Measurements from ENCODE around the gene ZDBF2. TPM values are rescaled to one million over a fixed set of nuclear protein-coding genes. Genes with fewer than 3 reads are reported as not detected.

ZDBF2 gene
- total and polyA plus RNA-seq, 2 donors (not counting 1 experiment from before 2014, with no cell fraction given) = 1.8 to 16.5 TPM

DNA sequence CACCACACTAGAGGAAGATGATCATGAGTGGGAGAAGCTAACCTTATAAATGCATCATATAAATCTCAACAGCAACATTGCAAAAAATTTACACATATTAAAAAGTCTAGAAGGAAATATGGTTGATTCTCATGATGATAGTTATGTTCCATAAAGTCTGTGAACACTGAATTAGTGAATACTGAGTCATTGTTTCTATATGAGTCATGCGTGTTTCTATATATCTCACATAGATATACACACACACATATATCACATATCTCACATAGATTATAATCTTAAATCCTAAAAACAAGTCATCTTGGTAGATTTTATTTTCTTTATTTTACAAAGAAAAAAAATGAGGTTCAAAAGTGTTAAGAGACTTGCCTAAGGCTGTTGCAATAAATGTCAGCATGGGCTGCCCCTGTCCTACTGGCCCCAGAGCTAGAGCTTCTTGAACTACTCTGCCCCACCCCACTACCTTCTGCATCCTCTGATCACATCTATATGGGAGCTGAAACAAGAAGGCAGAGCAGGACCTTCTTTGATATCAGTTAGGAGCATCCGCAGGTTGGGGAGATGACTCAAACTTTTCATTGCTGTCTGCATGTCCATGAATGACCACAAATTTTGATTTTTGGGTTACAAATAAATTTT lies 87.1 kb downstream of the ZDBF2 start:
- Histone ChIP-seq H3K36me3 (replicated peaks in 1 of 2; ENCODE audit: control extremely low read depth in 1 of 2, control insufficient read depth in 1 of 2, extremely low read depth in 1 of 2, insufficient read depth in 2 of 2, low read length in 1 of 2) (no peaks in the 10 kb centered on the region), H3K9ac (ENCODE audit: low read length) (no peak overlapping the region), H3K9me3 (ENCODE audit: control extremely low read depth in 1 of 3, control insufficient read depth in 2 of 3, insufficient read depth in 1 of 3, low read length in 2 of 3) (peaks cover 0 to 4% (median 0%) of the 10 kb centered on the region in 3 donors), H3K4me2 (replicated peaks; ENCODE audit: low read depth, low read length, poor library complexity, severe bottlenecking) (no peak overlapping the region), H4K20me1 (ENCODE audit: control insufficient read depth, insufficient read depth, low read length, poor library complexity, severe bottlenecking) (no peaks in the 10 kb centered on the region), H3K4me1 (ENCODE audit: control insufficient read depth in 2 of 2, insufficient read depth in 2 of 2, low read length in 2 of 2) (no peaks in the 10 kb centered on the region), H3K79me2 (ENCODE audit: control insufficient read depth, insufficient read depth, low read length) (no peaks in the 10 kb centered on the region), H2AFZ (ENCODE audit: insufficient read depth, low read depth, low read length, poor library complexity, severe bottlenecking) (no peak overlapping the region), H3K27ac (ENCODE audit: low read length in 2 of 2) (no peak overlapping the region), H3K27me3 (replicated peaks in 1 of 4; ENCODE audit: control extremely low read depth in 1 of 4, control insufficient read depth in 3 of 4, insufficient read depth in 4 of 4, low read length in 3 of 4) (peaks cover 0 to 4% (median 0%) of the 10 kb centered on the region in 4 experiments), H3K4me3 (ENCODE audit: control extremely low read depth in 1 of 5, extremely low read depth in 1 of 5, insufficient read depth in 1 of 5, low read depth in 2 of 5, low read length in 4 of 5) (no peak overlapping the region)
- H3K9me3 Mint-ChIP-seq (ENCODE audit: insufficient read depth) = peaks cover 3% of the 10 kb centered on the region
- POLR2A ChIA-PET = no interaction called here
- TF ChIP-seq, protein P1, sequence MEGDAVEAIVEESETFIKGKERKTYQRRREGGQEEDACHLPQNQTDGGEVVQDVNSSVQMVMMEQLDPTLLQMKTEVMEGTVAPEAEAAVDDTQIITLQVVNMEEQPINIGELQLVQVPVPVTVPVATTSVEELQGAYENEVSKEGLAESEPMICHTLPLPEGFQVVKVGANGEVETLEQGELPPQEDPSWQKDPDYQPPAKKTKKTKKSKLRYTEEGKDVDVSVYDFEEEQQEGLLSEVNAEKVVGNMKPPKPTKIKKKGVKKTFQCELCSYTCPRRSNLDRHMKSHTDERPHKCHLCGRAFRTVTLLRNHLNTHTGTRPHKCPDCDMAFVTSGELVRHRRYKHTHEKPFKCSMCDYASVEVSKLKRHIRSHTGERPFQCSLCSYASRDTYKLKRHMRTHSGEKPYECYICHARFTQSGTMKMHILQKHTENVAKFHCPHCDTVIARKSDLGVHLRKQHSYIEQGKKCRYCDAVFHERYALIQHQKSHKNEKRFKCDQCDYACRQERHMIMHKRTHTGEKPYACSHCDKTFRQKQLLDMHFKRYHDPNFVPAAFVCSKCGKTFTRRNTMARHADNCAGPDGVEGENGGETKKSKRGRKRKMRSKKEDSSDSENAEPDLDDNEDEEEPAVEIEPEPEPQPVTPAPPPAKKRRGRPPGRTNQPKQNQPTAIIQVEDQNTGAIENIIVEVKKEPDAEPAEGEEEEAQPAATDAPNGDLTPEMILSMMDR (IDR thresholded peaks at IDR 0.05) = no peak
- no peak for TF ChIP-seq EZH2 (IDR thresholded peaks at IDR 0.05; ENCODE audit: borderline replicate concordance, insufficient read depth, low read depth, low read length, poor library complexity, severe bottlenecking)
- H3K4me3 Mint-ChIP-seq = no peak overlapping the region
- intact Hi-C loops (cut with micrococcal nuclease) = no loop called here
- DNase-seq (no peak), ATAC-seq (ENCODE audit: low read depth) (no peak)
- H3K27ac Mint-ChIP-seq = no peak overlapping the region
- H3K4me1 Mint-ChIP-seq = no peaks in the 10 kb centered on the region
- CTCF ChIA-PET = interaction anchor here (0.5 kb wide), 1 partner anchor 392 kb away, joined by 3 read pairs; no protein-coding TSS in a partner anchor
- no CpG with 5 or more reads among the region's 2 CpGs for WGBS (ENCODE audit: insufficient coverage)
- H3K27me3 Mint-ChIP-seq = peaks cover 3% of the 10 kb centered on the region

Small RNAs within 50 kb of the gene (small RNA-seq; reads per million reads assigned to genes)
- not detected for gene HMGN1P6 (ENCODE audit: insufficient read length, low read depth, low replicate concordance)
- not detected for gene RN7SKP260 (ENCODE audit: insufficient read length, low read depth, low replicate concordance)

Other genes with a start within 250 kb of the ZDBF2 start
- 61.2 and 69.1 TPM in 2 replicates for gene INO80D, start 188.5 kb upstream of the ZDBF2 start, total RNA-seq
- 6.3 and 8.0 TPM in 2 replicates for gene INO80D, start 188.5 kb upstream of the ZDBF2 start, polyA plus RNA-seq
- gene NDUFS1, start 115.2 kb upstream of the ZDBF2 start, total RNA-seq = 42.4 and 46.3 TPM in 2 replicates
- gene NDUFS1, start 115.2 kb upstream of the ZDBF2 start, polyA plus RNA-seq = 12.3 and 23.7 TPM in 2 replicates
- 813 and 862 TPM in 2 replicates for gene EEF1B2, start 114.8 kb upstream of the ZDBF2 start, total RNA-seq
- 815 and 888 TPM in 2 replicates for gene EEF1B2, start 114.8 kb upstream of the ZDBF2 start, polyA plus RNA-seq
- 1.3 and 1.7 TPM in 2 replicates for gene ADAM23, start 168.9 kb downstream of the ZDBF2 start, total RNA-seq
- 0.78 and 1.8 TPM in 2 replicates for gene ADAM23, start 168.9 kb downstream of the ZDBF2 start, polyA plus RNA-seq

Data from B cell (primary cell).